Trophoblast cell (in vitro differentiated cells and primary cell): ENCODE data around the gene MPST.

Experiments
- DNase-seq, 2 donors: peaks; one replicate each; pipeline ENCODE4 v3.0.0-alpha.2; 2016
- H2AFZ ChIP-seq: 2 replicates; pipeline ENCODE4 v1.6.1; 2013; ENCODE audit warnings: low read length, moderate library complexity, mild to moderate bottlenecking; ENCODE audit not compliant: insufficient read depth, poor library complexity
- H2AK5ac ChIP-seq: 2 replicates; pipeline ENCODE4 v1.6.1; 2013; ENCODE audit warnings: mild to moderate bottlenecking, low read length
- H2BK120ac ChIP-seq: 2 replicates; pipeline ENCODE4 v1.6.1; 2013; ENCODE audit warnings: low read length, mild to moderate bottlenecking, moderate library complexity; ENCODE audit not compliant: insufficient read depth, poor library complexity
- H2BK12ac ChIP-seq: 2 replicates; pipeline ENCODE4 v1.6.1; 2013; ENCODE audit warnings: mild to moderate bottlenecking, low read length, moderate library complexity
- H2BK5ac ChIP-seq: 2 replicates; pipeline ENCODE4 v1.6.1; 2013; ENCODE audit warnings: low read length, low read depth, moderate library complexity, mild to moderate bottlenecking; ENCODE audit not compliant: poor library complexity
- H3K14ac ChIP-seq: 2 replicates; pipeline ENCODE4 v1.6.1; 2013; ENCODE audit warnings: mild to moderate bottlenecking, low read length
- H3K18ac ChIP-seq: 2 replicates; pipeline ENCODE4 v1.6.1; 2013; ENCODE audit warnings: mild to moderate bottlenecking, low read length
- H3K23ac ChIP-seq: 2 replicates; pipeline ENCODE4 v1.6.1; 2013; ENCODE audit warnings: low read length
- H3K27ac ChIP-seq: 2 replicates; pipeline ENCODE4 v1.5.1; 2013; ENCODE audit warnings: low read depth, mild to moderate bottlenecking, inconsistent platforms, low read length, moderate library complexity
- H3K27me3 ChIP-seq: 2 replicates; pipeline ENCODE4 v1.6.1; 2013; ENCODE audit warnings: inconsistent platforms, mild to moderate bottlenecking, low read length, moderate library complexity; ENCODE audit not compliant: insufficient read depth
- H3K36me3 ChIP-seq, 2 experiments: 1 replicate in 1 of 2; 2 replicates in 1 of 2; pipeline ENCODE4 v1.6.1; 2013; ENCODE audit warnings: low read length in 2 of 2, mild to moderate bottlenecking in 2 of 2, moderate library complexity in 1 of 2; ENCODE audit not compliant: insufficient read depth in 2 of 2, control insufficient read depth in 1 of 2
- H3K4ac ChIP-seq: 2 replicates; pipeline ENCODE4 v1.6.1; 2013; ENCODE audit warnings: low read depth, mild to moderate bottlenecking, low read length, moderate library complexity
- H3K4me1 ChIP-seq, 2 experiments: 1 replicate in 1 of 2; 2 replicates in 1 of 2; pipeline ENCODE4 v1.6.1; 2013; ENCODE audit warnings: low read length in 2 of 2, mild to moderate bottlenecking in 2 of 2, moderate library complexity in 1 of 2; ENCODE audit not compliant: insufficient read depth in 2 of 2, control insufficient read depth in 1 of 2
- H3K4me2 ChIP-seq: 2 replicates; pipeline ENCODE4 v1.6.1; 2013; ENCODE audit warnings: inconsistent platforms, mild to moderate bottlenecking, low read length, moderate library complexity
- H3K4me3 ChIP-seq: 2 replicates; pipeline ENCODE4 v1.5.1; 2013; ENCODE audit warnings: mild to moderate bottlenecking, low read depth, low read length, inconsistent platforms
- H3K79me1 ChIP-seq: one replicate; pipeline ENCODE4 v1.6.1; 2013; ENCODE audit warnings: low read length
- H3K79me2 ChIP-seq: 2 replicates; pipeline ENCODE4 v1.6.1; 2013; ENCODE audit warnings: low read length, mild to moderate bottlenecking; ENCODE audit not compliant: control insufficient read depth, insufficient read depth, poor library complexity
- H3K9ac ChIP-seq: 2 replicates; pipeline ENCODE4 v1.6.1; 2013; ENCODE audit warnings: mild to moderate bottlenecking, low read length
- H3K9me3 ChIP-seq: 2 replicates; pipeline ENCODE4 v1.6.1; 2013; ENCODE audit warnings: low read depth, mild to moderate bottlenecking, control low read depth, inconsistent platforms, low read length; ENCODE audit not compliant: insufficient read depth
- H4K12ac ChIP-seq: 2 replicates; pipeline ENCODE4 v1.6.1; 2013; ENCODE audit warnings: low read depth, mild to moderate bottlenecking, low read length, moderate library complexity
- H4K8ac ChIP-seq: 2 replicates; pipeline ENCODE4 v1.6.1; 2013; ENCODE audit warnings: low read depth, mild to moderate bottlenecking, low read length, moderate library complexity
- H4K91ac ChIP-seq: one replicate; pipeline ENCODE4 v1.6.1; 2013; ENCODE audit warnings: low read depth, mild to moderate bottlenecking, low read length, moderate library complexity
- WGBS: extraction: QIAGEN DNeasy Blood & Tissue Kit; methylation state at CpG from one replicate; pipeline ENCODE4 v1.1.7; 2013; ENCODE audit warnings: missing lambda C conversion rate; ENCODE audit not compliant: insufficient read length, insufficient coverage; ENCODE audit errors: extremely low coverage; 5-methylcytosine and 5-hydroxymethylcytosine counted together

MPST gene

DNA sequence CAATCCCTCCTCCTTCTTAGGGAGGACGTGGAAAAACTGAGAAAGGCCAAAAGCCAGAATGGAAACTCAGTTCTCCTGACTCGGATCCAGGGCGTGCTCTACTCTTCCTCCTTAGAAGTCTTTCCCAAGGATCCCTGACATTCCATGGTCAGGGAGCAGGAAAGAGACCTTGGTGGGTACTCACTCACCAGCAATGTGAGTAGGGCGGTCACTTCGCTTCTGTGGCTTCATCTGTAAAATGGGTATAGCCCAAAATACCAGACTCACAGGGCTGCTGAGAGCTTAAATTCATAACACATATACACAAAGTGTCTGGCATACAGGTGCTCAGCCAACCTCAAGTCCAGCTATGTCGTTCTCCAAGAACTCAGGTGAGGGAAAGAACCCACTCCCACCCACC lies 31.4 kb downstream of the MPST start:
- Histone ChIP-seq H3K27ac (no peak overlapping the region), H3K4me1 (peaks cover 3 to 5% of the 10 kb centered on the region in 2 experiments), H2AK5ac (no peak overlapping the region), H3K4me2 (no peak overlapping the region), H2BK5ac (no peak overlapping the region), H3K79me2 (no peaks in the 10 kb centered on the region), H2BK120ac (peak overlapping the region; percentile 14), H3K14ac (no peak overlapping the region), H3K27me3 (peaks cover 3% of the 10 kb centered on the region), H3K36me3 (no peaks in the 10 kb centered on the region), H3K23ac (no peak overlapping the region), H3K4ac (no peak overlapping the region), H3K4me3 (no peak overlapping the region), H3K79me1 (peaks cover 2% of the 10 kb centered on the region), H4K12ac (no peak overlapping the region), H4K91ac (no peak overlapping the region), H3K9ac (no peak overlapping the region), H4K8ac (no peak overlapping the region), H2BK12ac (no peak overlapping the region), H2AFZ (no peak overlapping the region), H3K18ac (no peak overlapping the region), H3K9me3 (no peaks in the 10 kb centered on the region)
- WGBS: no CpG with 5 or more reads among the region's 6 CpGs
- DNase-seq: peak in 1 of 2 donors; percentile 79

DNA sequence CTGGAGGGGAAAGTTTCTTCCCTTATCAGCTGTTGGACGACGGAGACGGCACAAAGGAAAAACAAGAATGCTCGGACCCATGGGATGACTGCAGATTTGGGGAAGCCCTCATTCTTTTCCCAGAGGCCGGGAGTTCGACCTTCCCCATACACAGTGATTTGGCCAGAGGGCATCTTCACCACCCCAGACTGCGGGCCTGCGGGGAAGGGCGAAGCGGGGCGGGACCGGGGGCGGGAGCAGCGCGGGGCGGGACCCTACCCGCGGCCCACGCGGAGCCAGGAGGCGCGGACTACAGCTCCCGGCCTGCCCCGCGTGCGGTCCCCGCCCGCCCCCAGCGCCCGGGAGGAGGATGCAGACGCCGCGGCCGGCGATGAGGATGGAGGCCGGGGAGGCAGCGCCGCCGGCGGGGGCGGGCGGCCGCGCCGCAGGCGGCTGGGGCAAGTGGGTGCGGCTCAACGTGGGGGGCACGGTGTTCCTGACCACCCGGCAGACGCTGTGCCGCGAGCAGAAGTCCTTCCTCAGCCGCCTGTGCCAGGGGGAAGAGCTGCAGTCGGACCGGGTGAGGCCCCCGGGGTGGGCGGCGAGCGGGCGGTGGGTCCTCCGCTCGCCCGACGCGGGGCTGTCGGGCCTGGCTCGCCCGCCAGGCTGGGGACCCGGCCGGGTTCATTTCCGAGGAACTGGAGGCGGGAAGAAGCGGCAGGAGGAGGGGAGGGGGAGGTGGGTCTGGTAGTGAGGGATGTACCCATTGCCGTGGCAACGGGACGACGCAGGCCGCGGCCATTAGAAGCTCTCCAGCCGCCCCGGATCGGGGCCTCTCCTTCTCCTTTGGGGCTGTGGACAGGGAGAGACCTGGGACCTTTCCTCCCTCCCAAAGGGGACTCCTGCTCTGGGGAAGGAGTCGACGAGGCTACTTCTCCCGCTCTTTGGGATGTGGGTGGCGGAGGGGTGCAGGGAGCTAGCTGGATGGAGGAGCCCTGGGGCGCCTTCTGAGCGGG lies 32.1 kb downstream of the MPST start, which contains the start of gene KCTD17:
TSS of gene KCTD17 (plus strand) at position 352 of the 995 bp plus-strand sequence. CDS start at position 371, 19 bp downstream.
- Histone ChIP-seq H3K4me1 (peaks cover 3 to 5% of the 10 kb centered on the region in 2 experiments), H3K79me2 (no peaks in the 10 kb centered on the region), H3K14ac (peak within 1 kb of the TSS; percentile 18), H4K12ac (no peak within 1 kb of the TSS), H4K91ac (peak within 1 kb of the TSS; percentile 3), H3K4ac (no peak within 1 kb of the TSS), H3K79me1 (peaks cover 2% of the 10 kb centered on the region), H3K9ac (no peak within 1 kb of the TSS), H2BK120ac (peak within 1 kb of the TSS; percentile 14), H2AK5ac (peak within 1 kb of the TSS; percentile 31), H2AFZ (peak within 1 kb of the TSS; percentile 48), H2BK5ac (no peak within 1 kb of the TSS), H3K4me3 (peak within 1 kb of the TSS; percentile 77), H3K23ac (no peak within 1 kb of the TSS), H4K8ac (peak within 1 kb of the TSS; percentile 44), H2BK12ac (no peak within 1 kb of the TSS), H3K9me3 (no peaks in the 10 kb centered on the region), H3K27ac (no peak within 1 kb of the TSS), H3K4me2 (peak within 1 kb of the TSS; percentile 89), H3K18ac (no peak within 1 kb of the TSS), H3K27me3 (peaks cover 3% of the 10 kb centered on the region), H3K36me3 (no peaks in the 10 kb centered on the region)
- DNase-seq: peak; percentile 96 to 99
- WGBS: no CpG with 5 or more reads among the region's 89 CpGs

DNA sequence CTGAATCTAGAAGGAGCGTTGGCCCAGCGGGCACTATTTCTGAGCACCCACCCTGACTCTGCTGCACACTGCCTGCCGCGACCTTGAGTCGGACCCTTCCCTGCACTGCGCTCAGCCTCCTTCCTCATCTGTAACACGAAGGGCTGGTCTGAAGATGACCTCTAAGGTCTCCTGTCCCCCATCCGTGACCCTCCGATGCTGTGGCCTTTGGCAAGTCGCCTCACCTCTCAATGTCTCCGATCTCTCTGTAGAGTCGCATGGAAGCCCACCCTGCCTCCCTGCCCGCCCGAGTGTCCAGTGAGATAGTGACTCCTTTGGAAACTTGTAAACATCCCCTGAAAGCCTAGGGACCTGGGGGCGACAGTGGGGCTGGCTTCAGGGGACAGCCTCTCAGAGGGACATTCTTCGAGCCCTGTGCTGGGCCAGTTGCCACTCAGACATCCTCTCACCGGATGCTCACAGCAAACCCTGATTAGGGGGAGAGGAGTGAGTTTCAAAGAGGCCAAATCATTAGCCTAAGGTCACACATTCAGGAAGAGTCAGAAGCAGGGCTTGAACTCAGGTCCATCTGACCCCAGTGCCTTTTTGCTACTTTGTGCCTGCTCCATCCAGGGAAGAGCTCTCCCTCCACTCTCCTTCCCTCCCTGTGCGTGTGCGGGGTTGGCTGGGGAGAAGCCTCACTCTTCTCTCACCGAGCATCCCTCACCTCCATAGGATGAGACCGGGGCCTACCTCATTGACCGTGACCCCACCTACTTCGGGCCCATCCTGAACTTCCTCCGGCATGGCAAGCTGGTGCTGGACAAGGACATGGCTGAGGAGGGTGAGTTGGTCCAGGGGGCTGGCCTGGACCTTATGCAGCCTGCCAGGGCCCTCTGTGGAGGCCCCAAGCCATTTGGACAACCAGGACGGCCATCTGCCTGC lies 33.1 kb downstream of the MPST start:
- no peak overlapping the region for H3K23ac ChIP-seq
- H3K14ac ChIP-seq: no peak overlapping the region
- H3K79me1 ChIP-seq: peaks cover 2% of the 10 kb centered on the region

More for the DNA sequence above, 33.1 kb downstream of the MPST start:
- H3K4ac ChIP-seq: no peak overlapping the region
- H4K91ac ChIP-seq: peak overlapping the region; percentile 3
- H4K8ac ChIP-seq: no peak overlapping the region
- H2BK5ac ChIP-seq: no peak overlapping the region
- WGBS: no CpG with 5 or more reads among the region's 25 CpGs
- no peak overlapping the region for H2BK120ac ChIP-seq
- H3K27ac ChIP-seq: no peak overlapping the region
- H2AFZ ChIP-seq: peak overlapping the region; percentile 48
- DNase-seq: no peak
- H3K9ac ChIP-seq: no peak overlapping the region
- no peak overlapping the region for H2AK5ac ChIP-seq
- no peaks in the 10 kb centered on the region for H3K9me3 ChIP-seq
- H3K18ac ChIP-seq: no peak overlapping the region
- no peak overlapping the region for H2BK12ac ChIP-seq
- no peak overlapping the region for H3K4me3 ChIP-seq
- H3K4me2 ChIP-seq: peak overlapping the region; percentile 89
- H3K4me1 ChIP-seq: peaks cover 3 to 5% of the 10 kb centered on the region in 2 experiments
- peaks cover 3% of the 10 kb centered on the region for H3K27me3 ChIP-seq
- no peaks in the 10 kb centered on the region for H3K79me2 ChIP-seq
- no peak overlapping the region for H4K12ac ChIP-seq
- H3K36me3 ChIP-seq: no peaks in the 10 kb centered on the region
